ENCODE measurements around the gene KRT81. TPM values are rescaled to one million over a fixed set of nuclear protein-coding genes. Genes with fewer than 3 reads are reported as not detected.

The KRT81 gene
- total and polyA plus RNA-seq, 2 donors (not counting 1 experiment from before 2014, with no cell fraction given) = not detected

DNA sequence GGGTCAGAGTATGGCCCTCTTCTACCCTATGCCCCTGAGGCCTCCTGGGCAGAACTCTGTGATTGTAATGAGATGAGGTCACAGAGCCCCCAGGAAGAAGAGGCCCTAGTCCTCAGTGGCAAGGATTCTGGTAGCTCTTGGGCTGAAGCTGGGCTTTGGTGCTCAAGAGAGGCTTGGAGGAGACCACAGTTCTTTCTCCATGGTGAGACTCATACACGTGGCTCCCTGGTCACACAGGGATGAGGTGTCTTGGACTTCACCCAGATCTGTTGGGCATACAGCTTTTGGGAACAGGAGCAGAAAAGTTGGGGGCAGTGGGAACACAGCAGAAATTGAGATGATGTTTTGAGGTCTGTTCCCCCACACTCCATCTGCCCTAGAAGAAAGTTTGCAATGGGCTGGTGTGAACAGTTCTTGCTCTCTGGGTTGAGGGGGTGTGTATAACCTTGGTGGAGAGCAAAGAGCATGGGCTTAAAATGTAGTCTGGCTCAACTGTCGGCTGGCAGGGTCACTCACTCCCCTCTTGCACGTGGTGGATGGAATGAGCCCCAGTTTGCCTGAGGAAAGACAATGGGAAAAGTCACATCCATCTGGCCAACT, 16.7 kb downstream of the KRT81 start, which contains the start of gene KRT86:
KRT86 (plus strand) TSS at position 125 of the 600 bp plus-strand sequence. CDS start 27,272 bp downstream, outside the sequence.
- no peaks in the 10 kb centered on the region for H4K20me1 ChIP-seq (ENCODE audit: control insufficient read depth, insufficient read depth, low read length, poor library complexity, severe bottlenecking)
- H3K4me1 Mint-ChIP-seq = peaks cover 6% of the 10 kb centered on the region
- H2AFZ ChIP-seq (ENCODE audit: insufficient read depth, low read depth, low read length, poor library complexity, severe bottlenecking) = no peak within 1 kb of the TSS
- H3K4me2 ChIP-seq (replicated peaks; ENCODE audit: low read depth, low read length, poor library complexity, severe bottlenecking) = no peak within 1 kb of the TSS
- ATAC-seq (ENCODE audit: low read depth) (no peak), DNase-seq (no peak)
- H3K27ac Mint-ChIP-seq = no peak within 1 kb of the TSS
- CTCF ChIA-PET = no interaction called here
- 87% methylated on average over 3 of the region's 3 CpGs for WGBS (ENCODE audit: insufficient coverage)
- H3K4me3 Mint-ChIP-seq = no peak within 1 kb of the TSS
- H3K79me2 ChIP-seq (ENCODE audit: control insufficient read depth, insufficient read depth, low read length) = no peaks in the 10 kb centered on the region
- no peaks in the 10 kb centered on the region for H3K9me3 ChIP-seq (ENCODE audit: control extremely low read depth in 1 of 3, control insufficient read depth in 2 of 3, insufficient read depth in 1 of 3, low read length in 2 of 3)
- no peak within 1 kb of the TSS for H3K27ac ChIP-seq (ENCODE audit: low read length in 2 of 2)
- TF ChIP-seq EZH2 (IDR thresholded peaks at IDR 0.05; ENCODE audit: borderline replicate concordance, insufficient read depth, low read depth, low read length, poor library complexity, severe bottlenecking) = no peak
- TF ChIP-seq, protein P1, sequence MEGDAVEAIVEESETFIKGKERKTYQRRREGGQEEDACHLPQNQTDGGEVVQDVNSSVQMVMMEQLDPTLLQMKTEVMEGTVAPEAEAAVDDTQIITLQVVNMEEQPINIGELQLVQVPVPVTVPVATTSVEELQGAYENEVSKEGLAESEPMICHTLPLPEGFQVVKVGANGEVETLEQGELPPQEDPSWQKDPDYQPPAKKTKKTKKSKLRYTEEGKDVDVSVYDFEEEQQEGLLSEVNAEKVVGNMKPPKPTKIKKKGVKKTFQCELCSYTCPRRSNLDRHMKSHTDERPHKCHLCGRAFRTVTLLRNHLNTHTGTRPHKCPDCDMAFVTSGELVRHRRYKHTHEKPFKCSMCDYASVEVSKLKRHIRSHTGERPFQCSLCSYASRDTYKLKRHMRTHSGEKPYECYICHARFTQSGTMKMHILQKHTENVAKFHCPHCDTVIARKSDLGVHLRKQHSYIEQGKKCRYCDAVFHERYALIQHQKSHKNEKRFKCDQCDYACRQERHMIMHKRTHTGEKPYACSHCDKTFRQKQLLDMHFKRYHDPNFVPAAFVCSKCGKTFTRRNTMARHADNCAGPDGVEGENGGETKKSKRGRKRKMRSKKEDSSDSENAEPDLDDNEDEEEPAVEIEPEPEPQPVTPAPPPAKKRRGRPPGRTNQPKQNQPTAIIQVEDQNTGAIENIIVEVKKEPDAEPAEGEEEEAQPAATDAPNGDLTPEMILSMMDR (IDR thresholded peaks at IDR 0.05) = no peak
- intact Hi-C loops (cut with micrococcal nuclease) = no loop called here
- H3K9me3 Mint-ChIP-seq (ENCODE audit: insufficient read depth) = no peaks in the 10 kb centered on the region
- POLR2A ChIA-PET = no interaction called here
- no peaks in the 10 kb centered on the region for H3K36me3 ChIP-seq (replicated peaks in 1 of 2; ENCODE audit: control extremely low read depth in 1 of 2, control insufficient read depth in 1 of 2, extremely low read depth in 1 of 2, insufficient read depth in 2 of 2, low read length in 1 of 2)
- no peak within 1 kb of the TSS for H3K4me3 ChIP-seq (ENCODE audit: control extremely low read depth in 1 of 5, extremely low read depth in 1 of 5, insufficient read depth in 1 of 5, low read depth in 2 of 5, low read length in 4 of 5)
- H3K27me3 ChIP-seq (replicated peaks in 1 of 4; ENCODE audit: control extremely low read depth in 1 of 4, control insufficient read depth in 3 of 4, insufficient read depth in 4 of 4, low read length in 3 of 4) = peaks cover 0 to 22% (median 8%) of the 10 kb centered on the region in 4 experiments
- no peak within 1 kb of the TSS for H3K9ac ChIP-seq (ENCODE audit: low read length)
- peaks cover 4% of the 10 kb centered on the region in 2 donors for H3K4me1 ChIP-seq (ENCODE audit: control insufficient read depth in 2 of 2, insufficient read depth in 2 of 2, low read length in 2 of 2)
- peaks cover 54% of the 10 kb centered on the region for H3K27me3 Mint-ChIP-seq

DNA sequence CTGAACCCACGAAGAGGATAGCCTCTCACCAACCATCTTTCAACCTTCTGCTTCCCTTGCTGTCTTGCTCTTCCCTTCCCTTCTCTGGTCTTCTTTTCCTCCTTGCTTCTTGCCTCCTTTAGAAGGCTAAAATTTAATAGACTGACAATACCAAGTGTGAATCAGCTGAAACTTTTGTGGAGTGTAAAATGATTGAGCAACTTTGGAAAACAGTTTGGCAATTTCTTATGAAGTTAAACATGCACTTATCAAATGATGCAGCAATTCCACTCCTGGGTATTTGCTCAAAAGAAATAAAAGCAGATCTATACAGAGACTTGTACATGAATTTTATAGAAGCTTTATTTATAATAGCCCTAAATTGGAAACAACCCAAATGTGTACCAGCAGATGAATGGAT, 20.2 kb downstream of the KRT81 start:
- H3K79me2 ChIP-seq (ENCODE audit: control insufficient read depth, insufficient read depth, low read length) = no peaks in the 10 kb centered on the region
- ATAC-seq (ENCODE audit: low read depth) (no peak), DNase-seq (no peak)
- TF ChIP-seq EZH2 (IDR thresholded peaks at IDR 0.05; ENCODE audit: borderline replicate concordance, insufficient read depth, low read depth, low read length, poor library complexity, severe bottlenecking) = no peak
- TF ChIP-seq, protein P1 (IDR thresholded peaks at IDR 0.05) = no peak
- POLR2A ChIA-PET = no interaction called here
- H3K4me3 ChIP-seq (ENCODE audit: control extremely low read depth in 1 of 5, extremely low read depth in 1 of 5, insufficient read depth in 1 of 5, low read depth in 2 of 5, low read length in 4 of 5) = no peak overlapping the region
- intact Hi-C loops (cut with micrococcal nuclease) = no loop called here
- Mint-ChIP-seq H3K27ac (no peak overlapping the region), H3K9me3 (ENCODE audit: insufficient read depth) (no peaks in the 10 kb centered on the region), H3K27me3 (peaks cover 29% of the 10 kb centered on the region), H3K4me1 (no peaks in the 10 kb centered on the region), H3K4me3 (no peak overlapping the region)
- H3K4me1 ChIP-seq (ENCODE audit: control insufficient read depth in 2 of 2, insufficient read depth in 2 of 2, low read length in 2 of 2) = no peaks in the 10 kb centered on the region
- no CpG with 5 or more reads among the region's 1 CpG for WGBS (ENCODE audit: insufficient coverage)
- no peak overlapping the region for H3K9ac ChIP-seq (ENCODE audit: low read length)
- peaks cover 0 to 4% (median 0%) of the 10 kb centered on the region in 3 donors for H3K9me3 ChIP-seq (ENCODE audit: control extremely low read depth in 1 of 3, control insufficient read depth in 2 of 3, insufficient read depth in 1 of 3, low read length in 2 of 3)
- H4K20me1 ChIP-seq (ENCODE audit: control insufficient read depth, insufficient read depth, low read length, poor library complexity, severe bottlenecking) = no peaks in the 10 kb centered on the region
- H3K27ac ChIP-seq (ENCODE audit: low read length in 2 of 2) = no peak overlapping the region
- CTCF ChIA-PET = interaction anchor here (1.3 kb wide), 1 partner anchor 8 kb away, joined by 3 read pairs; no protein-coding TSS in a partner anchor
- H3K36me3 ChIP-seq (replicated peaks in 1 of 2; ENCODE audit: control extremely low read depth in 1 of 2, control insufficient read depth in 1 of 2, extremely low read depth in 1 of 2, insufficient read depth in 2 of 2, low read length in 1 of 2) = no peaks in the 10 kb centered on the region
- no peak overlapping the region for H3K4me2 ChIP-seq (replicated peaks; ENCODE audit: low read depth, low read length, poor library complexity, severe bottlenecking)
- no peak overlapping the region for H2AFZ ChIP-seq (ENCODE audit: insufficient read depth, low read depth, low read length, poor library complexity, severe bottlenecking)
- H3K27me3 ChIP-seq (replicated peaks in 1 of 4; ENCODE audit: control extremely low read depth in 1 of 4, control insufficient read depth in 3 of 4, insufficient read depth in 4 of 4, low read length in 3 of 4) = peaks cover 0 to 6% (median 3%) of the 10 kb centered on the region in 4 experiments
